Panc1 (cell line): ENCODE measurements around the gene SUFU. TPM values are rescaled to one million over a fixed set of nuclear protein-coding genes. Genes with fewer than 3 reads are reported as not detected.
A peak's percentile ranks its signal among the peaks of the same experiment; 100 is the strongest.

Source experiments
- ATAC-seq: fragments of 200-7000 bp; cut with Tn5 transposase; 2 replicates; pipeline ENCODE4 v1.9.1; 2020; ENCODE audit warnings: mild to moderate bottlenecking, moderate library complexity
- BruUV-seq: library from RNA; stranded (reverse); fragments of 400-500 nt; replicated peaks from 2 replicates; lab custom pipeline; 2021; lab: Mats Ljungman, UMichigan
- CTCF ChIA-PET: fragments of 300-600 bp; sonication (Branson Sonifier 250); formaldehyde crosslinking; loops from one replicate; lab custom pipeline; 2022; ENCODE audit warnings: antibody characterized with exemption; lab: Charles Lee
- POLR2A ChIA-PET: fragments of 300-600 bp; sonication (Branson Sonifier 250); formaldehyde crosslinking; loops from one replicate; lab custom pipeline; 2022; ENCODE audit warnings: antibody characterized with exemption; lab: Charles Lee
- DNase-seq: peaks from one replicate; pipeline ENCODE4 v3.0.0-alpha.2; 2010; ENCODE audit warnings: low read depth, low spot score
- H3K27ac ChIP-seq: 2 replicates; pipeline ENCODE4 v1.5.1; 2011; ENCODE audit warnings: mild to moderate bottlenecking, low read length, inconsistent platforms
- H3K27me3 ChIP-seq: fragments of 200-500 bp; sonication (Bioruptor generic); 2 replicates; pipeline ENCODE4 v1.6.0; 2014; ENCODE audit warnings: low read length, inconsistent platforms; ENCODE audit not compliant: control insufficient read depth, insufficient read depth
- H3K36me3 ChIP-seq: fragments of 200-500 bp; sonication (Bioruptor generic); 2 replicates; pipeline ENCODE4 v1.5.1; 2014; ENCODE audit warnings: inconsistent platforms, mild to moderate bottlenecking, low read length, moderate library complexity; ENCODE audit not compliant: control insufficient read depth, insufficient read depth
- H3K4me1 ChIP-seq: 2 replicates; pipeline ENCODE4 v1.5.1; 2011; ENCODE audit warnings: inconsistent platforms, mild to moderate bottlenecking, low read length, moderate library complexity; ENCODE audit not compliant: control insufficient read depth, insufficient read depth
- H3K4me3 ChIP-seq, 2 experiments: 2 replicates each; pipeline ENCODE4 v1.5.1; 2011 to 2012; ENCODE audit warnings: low read depth in 2 of 2, low read length in 2 of 2, mild to moderate bottlenecking in 2 of 2, inconsistent platforms in 1 of 2, moderate library complexity in 1 of 2
- H3K9me3 ChIP-seq: fragments of 200-500 bp; sonication (Bioruptor generic); 2 replicates; pipeline ENCODE4 v1.5.1; 2014; ENCODE audit warnings: low read depth, mild to moderate bottlenecking, inconsistent platforms, low read length, moderate library complexity; ENCODE audit not compliant: control insufficient read depth, insufficient read depth
- POLR2AphosphoS5 ChIP-seq: IDR thresholded peaks from 2 replicates; pipeline ENCODE4 v1.6.1; 2012; ENCODE audit warnings: mild to moderate bottlenecking, low read depth, low read length, moderate library complexity
- SIN3A ChIP-seq: IDR thresholded peaks from 2 replicates; pipeline ENCODE4 v1.6.1; 2012; ENCODE audit warnings: low read depth, mild to moderate bottlenecking, low read length, moderate library complexity, borderline replicate concordance; ENCODE audit not compliant: insufficient read depth
- TCF7L2 ChIP-seq: IDR thresholded peaks from 2 replicates; pipeline ENCODE4 v1.6.1; 2011; ENCODE audit warnings: mild to moderate bottlenecking, low read depth, low read length, inconsistent platforms
- in situ Hi-C: cut with HindIII; loops from 2 replicates; pipeline ENCODE4 v1.10.0; 2016; ENCODE audit warnings: low sequenced_read_pairs, low pct_unique_long_range_greater_than_20kb
- intact Hi-C: fragments of 100-400 bp; cut with micrococcal nuclease; formaldehyde crosslinking; loops from one replicate; pipeline ENCODE4 v1.10.0; 2022; ENCODE audit not compliant: unreplicated experiment
- total RNA-seq: library from RNA; stranded (reverse); gene quantifications from one replicate; pipeline ENCODE4 v1.2.1, GENCODE V29; 2021; ENCODE audit not compliant: unreplicated experiment
- TF ChIP-seq, protein P1 (sequence below): fragments of 450-650 bp; IDR thresholded peaks from 2 replicates; pipeline ENCODE4 v1.5.1; 2017; ENCODE audit warnings: mild to moderate bottlenecking
- TF ChIP-seq, protein P2 (sequence below), 2 experiments: IDR thresholded peaks; 2 replicates each; pipeline ENCODE4 v1.6.1; 2011 to 2012; ENCODE audit warnings: low read depth in 2 of 2, control low read depth in 1 of 2, low read length in 1 of 2, mild to moderate bottlenecking in 1 of 2, moderate library complexity in 1 of 2; ENCODE audit not compliant: insufficient read depth in 1 of 2

Gene SUFU
- total RNA-seq, 1 experiment from 2014 or later: 9.5 TPM

DNA sequence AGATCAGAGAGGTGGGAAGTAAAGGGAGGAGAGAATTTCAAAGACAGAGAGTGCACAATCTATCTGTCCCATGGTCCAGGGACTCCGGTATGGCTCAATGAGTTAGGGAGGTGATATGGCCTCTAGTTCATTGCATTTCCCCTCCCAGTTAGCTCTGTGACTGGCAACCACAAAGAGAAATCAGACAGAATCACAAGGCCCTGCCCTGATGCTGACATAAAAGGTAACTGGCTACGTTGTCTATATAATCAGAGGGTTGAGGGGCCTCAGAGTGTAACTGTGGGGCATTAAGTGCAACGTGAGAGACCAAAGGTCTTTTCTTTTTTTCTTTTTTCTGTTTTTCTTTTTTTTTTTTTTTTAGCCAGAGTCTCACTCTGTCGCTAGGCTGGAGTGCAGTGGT, 45.1 kb upstream of the SUFU start:
- no peak for TF ChIP-seq SIN3A
- no peak for TF ChIP-seq TCF7L2
- TF ChIP-seq, protein P1, sequence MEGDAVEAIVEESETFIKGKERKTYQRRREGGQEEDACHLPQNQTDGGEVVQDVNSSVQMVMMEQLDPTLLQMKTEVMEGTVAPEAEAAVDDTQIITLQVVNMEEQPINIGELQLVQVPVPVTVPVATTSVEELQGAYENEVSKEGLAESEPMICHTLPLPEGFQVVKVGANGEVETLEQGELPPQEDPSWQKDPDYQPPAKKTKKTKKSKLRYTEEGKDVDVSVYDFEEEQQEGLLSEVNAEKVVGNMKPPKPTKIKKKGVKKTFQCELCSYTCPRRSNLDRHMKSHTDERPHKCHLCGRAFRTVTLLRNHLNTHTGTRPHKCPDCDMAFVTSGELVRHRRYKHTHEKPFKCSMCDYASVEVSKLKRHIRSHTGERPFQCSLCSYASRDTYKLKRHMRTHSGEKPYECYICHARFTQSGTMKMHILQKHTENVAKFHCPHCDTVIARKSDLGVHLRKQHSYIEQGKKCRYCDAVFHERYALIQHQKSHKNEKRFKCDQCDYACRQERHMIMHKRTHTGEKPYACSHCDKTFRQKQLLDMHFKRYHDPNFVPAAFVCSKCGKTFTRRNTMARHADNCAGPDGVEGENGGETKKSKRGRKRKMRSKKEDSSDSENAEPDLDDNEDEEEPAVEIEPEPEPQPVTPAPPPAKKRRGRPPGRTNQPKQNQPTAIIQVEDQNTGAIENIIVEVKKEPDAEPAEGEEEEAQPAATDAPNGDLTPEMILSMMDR: no peak
- TF ChIP-seq, protein P2, sequence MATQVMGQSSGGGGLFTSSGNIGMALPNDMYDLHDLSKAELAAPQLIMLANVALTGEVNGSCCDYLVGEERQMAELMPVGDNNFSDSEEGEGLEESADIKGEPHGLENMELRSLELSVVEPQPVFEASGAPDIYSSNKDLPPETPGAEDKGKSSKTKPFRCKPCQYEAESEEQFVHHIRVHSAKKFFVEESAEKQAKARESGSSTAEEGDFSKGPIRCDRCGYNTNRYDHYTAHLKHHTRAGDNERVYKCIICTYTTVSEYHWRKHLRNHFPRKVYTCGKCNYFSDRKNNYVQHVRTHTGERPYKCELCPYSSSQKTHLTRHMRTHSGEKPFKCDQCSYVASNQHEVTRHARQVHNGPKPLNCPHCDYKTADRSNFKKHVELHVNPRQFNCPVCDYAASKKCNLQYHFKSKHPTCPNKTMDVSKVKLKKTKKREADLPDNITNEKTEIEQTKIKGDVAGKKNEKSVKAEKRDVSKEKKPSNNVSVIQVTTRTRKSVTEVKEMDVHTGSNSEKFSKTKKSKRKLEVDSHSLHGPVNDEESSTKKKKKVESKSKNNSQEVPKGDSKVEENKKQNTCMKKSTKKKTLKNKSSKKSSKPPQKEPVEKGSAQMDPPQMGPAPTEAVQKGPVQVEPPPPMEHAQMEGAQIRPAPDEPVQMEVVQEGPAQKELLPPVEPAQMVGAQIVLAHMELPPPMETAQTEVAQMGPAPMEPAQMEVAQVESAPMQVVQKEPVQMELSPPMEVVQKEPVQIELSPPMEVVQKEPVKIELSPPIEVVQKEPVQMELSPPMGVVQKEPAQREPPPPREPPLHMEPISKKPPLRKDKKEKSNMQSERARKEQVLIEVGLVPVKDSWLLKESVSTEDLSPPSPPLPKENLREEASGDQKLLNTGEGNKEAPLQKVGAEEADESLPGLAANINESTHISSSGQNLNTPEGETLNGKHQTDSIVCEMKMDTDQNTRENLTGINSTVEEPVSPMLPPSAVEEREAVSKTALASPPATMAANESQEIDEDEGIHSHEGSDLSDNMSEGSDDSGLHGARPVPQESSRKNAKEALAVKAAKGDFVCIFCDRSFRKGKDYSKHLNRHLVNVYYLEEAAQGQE (IDR thresholded peaks at IDR 0.05; ENCODE audit: insufficient read depth in 1 of 2, low read depth in 2 of 2, low read length in 1 of 2): no peak
- no peak for TF ChIP-seq POLR2AphosphoS5
- H3K9me3 ChIP-seq: no peaks in the 10 kb centered on the region
- no peak overlapping the region for H3K4me3 ChIP-seq
- BruUV-seq: no TSS peak
- POLR2A ChIA-PET: interaction anchor here (0.7 kb wide), 1 partner anchor 11 kb away, joined by 5 read pairs; no protein-coding TSS in a partner anchor
- no peak overlapping the region for H3K27ac ChIP-seq
- ATAC-seq (no peak), DNase-seq (no peak)
- in situ Hi-C loops (no loop called here), intact Hi-C loops (no loop called here)
- CTCF ChIA-PET: interaction anchor here (0.6 kb wide), 1 partner anchor 622 kb away, joined by 9 read pairs; no protein-coding TSS in a partner anchor
- peaks cover 3% of the 10 kb centered on the region; the same call in 1 of the 2 replicates for H3K36me3 ChIP-seq
- no peaks in the 10 kb centered on the region for H3K27me3 ChIP-seq
- peaks cover 21% of the 10 kb centered on the region for H3K4me1 ChIP-seq

DNA sequence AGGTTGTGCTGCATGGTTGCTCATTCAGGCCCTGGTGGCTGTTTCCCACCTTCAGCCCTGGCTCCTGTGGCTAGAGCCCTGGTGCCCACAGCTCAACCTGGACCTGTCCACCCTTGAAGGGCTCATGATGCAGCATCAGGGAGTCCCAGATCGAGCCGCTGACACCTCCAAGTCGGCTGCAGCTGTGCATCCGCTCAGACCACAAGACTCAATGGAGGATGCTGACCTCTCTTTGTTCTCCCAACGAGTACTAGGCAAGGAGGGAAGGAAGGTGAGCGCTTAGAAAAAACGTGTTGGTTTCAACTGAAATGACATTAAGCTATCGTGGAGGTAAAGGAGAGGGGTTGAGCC, 43.0 kb upstream of the SUFU start:
- POLR2A ChIA-PET: interaction anchor here (0.7 to 1.4 kb wide), 2 partner anchors 10 to 40 kb away, joined by 4 to 6 read pairs; no protein-coding TSS in a partner anchor
- peaks cover 3% of the 10 kb centered on the region; the same call in 1 of the 2 replicates for H3K36me3 ChIP-seq
- in situ Hi-C loops: no loop called here

More for the DNA sequence above, 43.0 kb upstream of the SUFU start:
- H3K27ac ChIP-seq: peak overlapping the region; percentile 86
- DNase-seq (no peak), ATAC-seq (peak; percentile 51)
- BruUV-seq: no TSS peak
- H3K9me3 ChIP-seq: no peaks in the 10 kb centered on the region
- H3K27me3 ChIP-seq: no peaks in the 10 kb centered on the region
- H3K4me3 ChIP-seq: peak overlapping the region; percentile 60 to 83
- TF ChIP-seq TCF7L2 (no peak), SIN3A (no peak), POLR2AphosphoS5 (no peak)
- TF ChIP-seq, protein P1: no peak
- TF ChIP-seq, protein P2 (IDR thresholded peaks at IDR 0.05; ENCODE audit: insufficient read depth in 1 of 2, low read depth in 2 of 2, low read length in 1 of 2): no peak
- peaks cover 23% of the 10 kb centered on the region for H3K4me1 ChIP-seq
- CTCF ChIA-PET: no interaction called here
- intact Hi-C loops: no loop called here
